Left ventricle myocardium superior (tissue), 1 donor: ENCODE data around the gene ADAT3. TPM values are rescaled to one million over a fixed set of nuclear protein-coding genes. Genes with fewer than 3 reads are reported as not detected.

Experiments used
- ATAC-seq: fragments of 200-7000 bp; cut with Tn5 transposase; one replicate; pipeline ENCODE4 v1.9.1; 2020; ENCODE audit warnings: mild to moderate bottlenecking, moderate library complexity
- DNase-seq: peaks from one replicate; pipeline ENCODE4 v3.0.0-alpha.2; 2020
- intact Hi-C: fragments of 100-400 bp; cut with micrococcal nuclease; formaldehyde crosslinking; loops from one replicate; pipeline ENCODE4 v1.11.0; 2022
- long read RNA-seq: library from polyadenylated mRNA; unstranded; transcript quantifications from one replicate; pipeline ENCODE4 v2.0.0, GENCODE V29; 2021
- total RNA-seq: library from RNA; stranded (reverse); fragmentation: NEBNext Ultra II Directional; extraction: Animal tissue kit (Norgen Biotek cat#: 25700); gene quantifications from one replicate; pipeline ENCODE4 v1.2.1, GENCODE V29; 2021
- donor health status: DM: no; HTN: yes; CAD: no; lungs with severe emphysema.

The ADAT3 gene
- 2.0 TPM for total RNA-seq
- long read RNA-seq, partial matches to known transcripts, result 0 of 6 reads
- long read RNA-seq, other reads (novel, unspliced or antisense), result 3 of 6 reads

- intact Hi-C loops, result no loop called here
These were observed at the start of gene ADAT3, which contains the start of gene SCAMP4 for GRCh38 chr19:1905110-1905862. Gene ADAT3 (plus strand): TSS chr19:1905399. CDS start chr19:1912048, 6,649 bp downstream. Gene SCAMP4 (plus strand): TSS chr19:1905399. CDS start chr19:1915020, 9,621 bp downstream.

GRCh38 chr19:1855828-1856255, 49.4 kb upstream of the ADAT3 start:
- DNase-seq, result peak; percentile 42
- intact Hi-C loops, result no loop called here

More at GRCh38 chr19:1905110-1905862, at the start of gene ADAT3, which contains the start of gene SCAMP4:
- DNase-seq, result peak; percentile 100
- peak; percentile 97 for ATAC-seq

GRCh38 chr19:1856345-1856697, 48.9 kb upstream of the ADAT3 start:
- ATAC-seq (no peak), DNase-seq (no peak)
- intact Hi-C loops, result no loop called here

More at GRCh38 chr19:1855828-1856255, 49.4 kb upstream of the ADAT3 start:
- peak; percentile 0 for ATAC-seq

- DNase-seq (peak; percentile 86), ATAC-seq (peak; percentile 44)
These were observed 48.2 kb upstream of the ADAT3 start for GRCh38 chr19:1856698-1857603.

GRCh38 chr19:1857648-1858326, 47.4 kb upstream of the ADAT3 start:
- DNase-seq (peak; percentile 43), ATAC-seq (no peak)
- intact Hi-C loops, result no loop called here

More at GRCh38 chr19:1856698-1857603, 48.2 kb upstream of the ADAT3 start:
- intact Hi-C loops, result no loop called here

GRCh38 chr19:1858412-1859081, 46.7 kb upstream of the ADAT3 start:
- ATAC-seq, result no peak
- no peak for DNase-seq
- intact Hi-C loops, result no loop called here

GRCh38 chr19:1859331-1859781, 45.8 kb upstream of the ADAT3 start:
- no peak for ATAC-seq
- DNase-seq, result no peak
- intact Hi-C loops, result no loop called here

- DNase-seq, result peak; percentile 64
- intact Hi-C loops, result no loop called here
These were observed 45.0 kb upstream of the ADAT3 start for GRCh38 chr19:1860042-1860775.

GRCh38 chr19:1860821-1861598, 44.2 kb upstream of the ADAT3 start:
- intact Hi-C loops, result no loop called here
- ATAC-seq (no peak), DNase-seq (no peak)

More at GRCh38 chr19:1860042-1860775, 45.0 kb upstream of the ADAT3 start:
- no peak for ATAC-seq

GRCh38 chr19:1861599-1862031, 43.6 kb upstream of the ADAT3 start:
- no peak for ATAC-seq
- intact Hi-C loops, result no loop called here
- DNase-seq, result peak; percentile 38

GRCh38 chr19:1862068-1862423, 43.2 kb upstream of the ADAT3 start:
- intact Hi-C loops, result no loop called here

GRCh38 chr19:1862424-1863327, 42.5 kb upstream of the ADAT3 start:
- peak; percentile 69 for DNase-seq
- intact Hi-C loops, result no loop called here
- no peak for ATAC-seq

More at GRCh38 chr19:1862068-1862423, 43.2 kb upstream of the ADAT3 start:
- ATAC-seq (no peak), DNase-seq (no peak)

GRCh38 chr19:1863328-1863637, 41.9 kb upstream of the ADAT3 start, which contains the start of gene KLF16:
Gene KLF16 (minus strand): TSS chr19:1863579. CDS start chr19:1863497, 82 bp downstream.
- ATAC-seq, result no peak
- DNase-seq, result no peak
- intact Hi-C loops, result no loop called here

GRCh38 chr19:1863638-1864479, 41.3 kb upstream of the ADAT3 start:
- ATAC-seq (peak; percentile 84), DNase-seq (peak; percentile 95)
- intact Hi-C loops, result no loop called here

- ATAC-seq (peak; percentile 73), DNase-seq (peak; percentile 87)
- intact Hi-C loops, result no loop called here
These were observed 40.6 kb upstream of the ADAT3 start for GRCh38 chr19:1864480-1865171.
